Epithelial cell of esophagus (primary cell): ENCODE measurements around the gene TUBGCP2.
A peak's percentile ranks its signal among the peaks of the same experiment; 100 is the strongest.

Experiments used
- DNase-seq: peaks from one replicate; pipeline ENCODE4 v3.0.0; 2010; ENCODE audit warnings: low read depth
- H3K4me3 ChIP-seq: 2 replicates; pipeline ENCODE4 v1.5.1; 2011; ENCODE audit warnings: mild to moderate bottlenecking, low read length, control low read depth
- CTCF ChIP-seq: IDR thresholded peaks from 2 replicates; pipeline ENCODE4 v1.5.1; 2011; ENCODE audit warnings: low read depth, mild to moderate bottlenecking, low read length, control low read depth, inconsistent platforms; ENCODE audit not compliant: insufficient read depth; ENCODE audit errors: missing control alignments

The TUBGCP2 gene

GRCh38 chr10:133281628-133282372 lies 26.9 kb downstream of the TUBGCP2 start:
- H3K4me3 ChIP-seq: no peak overlapping the region
- no peak for DNase-seq
- TF ChIP-seq CTCF: no peak

GRCh38 chr10:133281084-133281483 lies 27.6 kb downstream of the TUBGCP2 start:
- DNase-seq: no peak
- no peak for TF ChIP-seq CTCF
- no peak overlapping the region for H3K4me3 ChIP-seq

GRCh38 chr10:133280391-133281059 lies 28.1 kb downstream of the TUBGCP2 start:
- H3K4me3 ChIP-seq: no peak overlapping the region
- no peak for TF ChIP-seq CTCF
- DNase-seq: no peak

GRCh38 chr10:133279326-133280226 lies 29.1 kb downstream of the TUBGCP2 start:
- no peak for TF ChIP-seq CTCF
- peak; percentile 30 for DNase-seq
- no peak overlapping the region for H3K4me3 ChIP-seq

GRCh38 chr10:133278577-133279265 lies 30.0 kb downstream of the TUBGCP2 start:
- DNase-seq: peak; percentile 93
- H3K4me3 ChIP-seq: no peak overlapping the region
- no peak for TF ChIP-seq CTCF

GRCh38 chr10:133277993-133278576 lies 30.6 kb downstream of the TUBGCP2 start:
- DNase-seq: no peak
- no peak for TF ChIP-seq CTCF
- H3K4me3 ChIP-seq: no peak overlapping the region
